Measurements from ENCODE around the gene SLC29A1.

- no peak for TF ChIP-seq CTCF (conservative IDR thresholded peaks at IDR 0.05)
- no peak for TF ChIP-seq EZH2 (IDR thresholded peaks at IDR 0.05; ENCODE audit: low read depth)
Observed at GRCh38 chr6:44228031-44228430, 4.6 kb downstream of the SLC29A1 start.

Measured in PC-9 (cell line).